A673 (cell line): ENCODE measurements around the gene CHCHD6.

Source experiments
- CTCF ChIP-seq: fragments of 300-800, 200-600 bp; sonication (generic); conservative IDR thresholded peaks from 2 replicates; pipeline ENCODE4 v1.5.1; 2017; ENCODE audit warnings: low read depth, mild to moderate bottlenecking, antibody characterized with exemption, low read length, moderate library complexity, mixed read lengths
- EZH2 ChIP-seq: fragments of 200-600 bp; sonication (generic); IDR thresholded peaks from 2 replicates; pipeline ENCODE4 v1.6.1; 2017; ENCODE audit warnings: borderline replicate concordance, low read depth, mild to moderate bottlenecking, mixed read lengths, antibody characterized with exemption, low read length; ENCODE audit not compliant: poor library complexity, severe bottlenecking

GRCh38 chr3:126986001-126986400, 282.0 kb downstream of the CHCHD6 start:
- TF ChIP-seq CTCF = no peak
- no peak for TF ChIP-seq EZH2
